K562 (cell line): ENCODE measurements around the gene FAIM. TPM values are rescaled to one million over a fixed set of nuclear protein-coding genes. Genes with fewer than 3 reads are reported as not detected.
A peak's percentile ranks its signal among the peaks of the same experiment; 100 is the strongest.

Experiments
- AFF4 ChIP-seq: sonication (generic); formaldehyde crosslinking; IDR thresholded peaks from 2 replicates; pipeline ENCODE4 v1.8.0; 2023; ENCODE audit warnings: mild to moderate bottlenecking, missing genetic modification reagents
- ATF4 ChIP-seq: fragments of 450-650 bp; formaldehyde crosslinking; IDR thresholded peaks from 2 replicates; pipeline ENCODE4 v1.4.0; 2022; ENCODE audit warnings: mild to moderate bottlenecking, moderate library complexity
- L3MBTL2 ChIP-seq: fragments of 450-650 bp; IDR thresholded peaks from 2 replicates; pipeline ENCODE4 v1.6.1; 2016; ENCODE audit warnings: mild to moderate bottlenecking, moderate library complexity
- NFIX ChIP-seq: fragments of 250-450 bp; sonication (Bioruptor Pico); IDR thresholded peaks from 2 replicates; pipeline ENCODE4 v1.4.0; 2020; ENCODE audit warnings: low read depth, mild to moderate bottlenecking, moderate library complexity
- TBL1XR1 ChIP-seq, 2 experiments: IDR thresholded peaks; 2 replicates each; pipeline ENCODE4 v1.6.1; 2012; ENCODE audit warnings: improper control_type of control experiment in 2 of 2, low read length in 2 of 2, mild to moderate bottlenecking in 1 of 2
- ZNF696 ChIP-seq: fragments of 250-450 bp; sonication (Bioruptor Pico); conservative IDR thresholded peaks from 2 replicates; pipeline ENCODE4 v1.4.0; 2020; ENCODE audit warnings: mild to moderate bottlenecking, moderate library complexity
- ZSCAN29 ChIP-seq: fragments of 450-650 bp; IDR thresholded peaks from 2 replicates; pipeline ENCODE4 v1.6.1; 2017
- polyA plus RNA-seq, 8 experiments: library from polyadenylated mRNA; depleted of rRNA in 4 of 8; stranded (reverse) in 5 of 8; unstranded in 3 of 8; fragments of >200 nt; fragmentation: Nextera tagmentation in 2 of 8; fragmentation: Illumina TruSeq in 1 of 8; extraction: Ambion mirVana in 2 of 8; extraction: Trizol in 1 of 8; gene quantifications; 2 replicates each; pipeline versions ENCODE4 v1.2.1 to v1.2.3, GENCODE V29; 2011 to 2014; ENCODE audit warnings: inconsistent platforms in 1 of 8, missing spikeins in 1 of 8
- total RNA-seq, 7 experiments: library from RNA; depleted of rRNA in 6 of 7; stranded (reverse); fragments of >200 nt in 6 of 7; fragmentation: Illumina TruSeq in 2 of 7; extraction: Trizol in 2 of 7; gene quantifications; 2 replicates each; pipeline versions ENCODE4 v1.2.1 to v1.2.3, GENCODE V29; 2011 to 2021; ENCODE audit warnings: low replicate concordance in 1 of 7

FAIM gene
- total and polyA plus RNA-seq, 9 of the 15 experiments (the other 6 are each of a cell fraction or from before 2014, with no cell fraction given), result 2.5 to 7.9 (median 6.6) TPM

- TF ChIP-seq AFF4 (no peak), NFIX (no peak), ZNF696 (no peak), ZSCAN29 (no peak), L3MBTL2 (peak; percentile 96), ATF4 (CRISPR knock-in tag) (no peak), TBL1XR1 (IDR thresholded peaks at IDR 0.05; ENCODE audit: low read length in 2 of 2) (peak in 1 of 2 experiments; percentile 38; a peak in 2 of 4 replicates)
- TF ChIP-seq, all 486 proteins: peak for 120
These were observed 14.2 kb upstream of the FAIM start, which contains the start of gene CEP70 (continued) for GRCh38 chr3:138594150-138594934.
